Measurements from ENCODE around the gene NR2E1. TPM values are rescaled to one million over a fixed set of nuclear protein-coding genes. Genes with fewer than 3 reads are reported as not detected.

NR2E1 gene
- 1 to 10 TPM in 3 of 8 experiments, under 1 TPM in 4, not detected in 1; 0.45 to 4.6 (median 0.87) TPM for total RNA-seq

DNA sequence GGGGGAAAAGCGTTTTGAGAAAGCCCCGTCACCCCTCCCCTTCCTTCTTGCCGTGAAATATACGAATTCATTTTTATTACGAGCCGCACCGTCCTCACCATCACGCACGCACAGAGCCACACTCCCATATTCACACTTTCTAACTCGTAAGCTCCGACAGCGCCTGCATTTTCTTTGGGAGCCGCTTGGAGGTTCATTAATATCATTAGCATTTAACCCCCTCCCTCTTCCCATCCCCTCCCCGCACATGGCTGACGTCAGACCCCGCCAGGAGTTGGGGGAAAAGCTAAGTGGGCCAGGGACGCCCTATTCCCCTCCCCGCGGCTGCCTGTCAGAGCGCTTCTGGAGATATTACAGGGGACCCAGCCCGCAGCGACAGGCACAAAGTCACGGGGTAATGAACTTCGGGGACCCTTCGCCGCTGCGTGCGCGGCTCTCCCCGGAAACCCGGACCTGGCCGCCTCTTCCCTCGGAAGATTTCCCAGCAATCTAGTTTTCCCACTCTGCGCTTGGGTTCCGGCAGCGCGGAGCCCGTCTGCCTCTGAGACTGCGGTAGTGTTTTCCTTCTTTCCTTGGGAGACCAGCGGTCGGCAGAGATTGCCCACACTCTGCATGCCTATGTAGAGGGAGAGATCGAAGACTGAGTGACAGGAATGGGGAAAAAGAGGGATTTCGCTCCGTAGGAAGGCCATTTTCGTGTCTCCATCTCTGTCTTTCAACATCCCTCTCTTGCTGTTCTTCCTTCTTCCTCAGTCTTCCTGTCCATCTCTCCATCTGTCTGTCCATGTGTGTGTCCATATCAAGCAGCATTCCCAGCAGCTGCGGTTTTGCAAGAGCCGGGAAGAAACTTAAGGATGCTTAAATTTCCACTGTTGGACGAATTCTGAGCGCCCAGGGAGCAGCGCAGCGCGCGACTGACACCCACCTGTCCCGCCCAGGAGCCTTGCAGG, at the start of gene NR2E1:
NR2E1 (plus strand) TSS at position 309 of the 950 bp plus-strand sequence. CDS start 744 bp downstream, outside the sequence.
- peaks cover 13 to 21% of the 10 kb centered on the region in 2 donors for H3K4me1 ChIP-seq (replicated peaks in 1 of 2)
- H3K27ac ChIP-seq: no peak within 1 kb of the TSS
- peak in 7 of 8 experiments; percentile 11 to 67 (median 59) for ATAC-seq (replicated peaks in 6 of 8)
- 0 to 28% (median 2%) methylated on average over 1 to 36 of the region's 54 CpGs; no CpG with 5 or more reads in 1 of the 10 experiments for WGBS, 10 experiments
- in situ Hi-C loops (cut with MboI; ENCODE audit: low pct_unique_long_range_greater_than_20kb in 2 of 9, low sequenced_read_pairs in 9 of 9, unreplicated experiment in 9 of 9): no loop called here
- H3K4me3 ChIP-seq: peak within 1 kb of the TSS; percentile 8 to 33 (median 20)

DNA sequence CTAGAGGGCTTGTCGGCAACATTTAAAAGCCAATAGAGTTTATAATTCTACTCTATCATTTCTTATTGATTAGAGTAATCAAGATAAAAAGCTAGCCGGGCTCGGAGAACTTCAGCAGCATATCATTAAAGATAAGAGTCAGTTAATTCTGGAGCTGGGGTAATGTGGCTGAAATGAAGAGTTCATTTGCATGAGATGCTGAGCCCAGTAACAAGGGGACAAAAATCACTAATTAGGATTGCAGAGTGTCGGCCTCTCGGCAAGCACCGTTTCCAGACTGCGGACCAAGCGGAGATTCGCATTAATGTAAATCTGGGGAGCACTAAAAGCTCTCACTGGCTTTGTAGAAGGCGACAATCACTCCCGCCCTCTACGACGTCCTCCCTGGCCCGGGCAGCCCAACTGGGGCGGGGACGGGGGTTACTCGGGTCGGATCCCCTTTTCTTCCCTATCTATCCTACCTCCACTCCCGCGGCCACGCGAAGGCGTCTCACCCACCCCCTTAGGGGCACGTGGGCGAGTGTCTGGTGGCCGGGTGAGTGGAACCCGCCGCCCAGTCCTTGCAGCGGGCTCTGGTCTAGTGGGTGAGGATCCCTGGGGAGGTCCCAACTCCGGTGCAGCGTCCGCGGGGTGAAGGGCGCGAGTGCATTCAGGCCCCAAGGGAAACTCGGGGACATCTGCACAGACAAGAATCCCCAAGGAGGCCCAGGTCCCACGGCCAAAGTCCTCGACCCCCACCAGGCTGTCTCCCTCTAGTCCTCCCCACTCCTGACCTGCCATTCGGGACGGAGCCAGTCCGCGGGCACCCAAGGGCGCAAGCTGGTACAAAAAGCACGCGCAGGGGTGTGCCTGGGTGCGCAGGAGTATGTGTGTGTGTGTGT, 49.0 kb upstream of the NR2E1 start:
- ATAC-seq (replicated peaks in 6 of 8): no peak
- Histone ChIP-seq H3K4me3 (no peak overlapping the region), H3K27ac (no peak overlapping the region), H3K4me1 (replicated peaks in 1 of 2) (peaks cover 8 to 22% of the 10 kb centered on the region in 2 donors)
- in situ Hi-C loops (cut with MboI; ENCODE audit: low pct_unique_long_range_greater_than_20kb in 2 of 9, low sequenced_read_pairs in 9 of 9, unreplicated experiment in 9 of 9): loop anchor here in 4 of 9 experiments (10.0 to 25.0 kb wide), 2 partner anchors 371 to 408 kb away; no protein-coding TSS in a partner anchor
- WGBS, 10 experiments: 0 to 59% (median 13%) methylated on average over 1 to 16 of the region's 46 CpGs; no CpG with 5 or more reads in 2 of the 10 experiments

- H3K4me1 ChIP-seq (replicated peaks in 1 of 2): peaks cover 8 to 22% of the 10 kb centered on the region in 2 donors
- peak overlapping the region; percentile 4 to 28 (median 26) for H3K4me3 ChIP-seq
- WGBS, 10 experiments: 1 to 83% (median 10%) methylated on average over 1 to 15 of the region's 72 CpGs; no CpG with 5 or more reads in 6 of the 10 experiments
- ATAC-seq (replicated peaks in 6 of 8): peak; percentile 26 to 78 (median 38)
- in situ Hi-C loops (cut with MboI; ENCODE audit: low pct_unique_long_range_greater_than_20kb in 2 of 9, low sequenced_read_pairs in 9 of 9, unreplicated experiment in 9 of 9): loop anchor here in 4 of 9 experiments (10.0 to 25.0 kb wide), 2 partner anchors 370 to 407 kb away; no protein-coding TSS in a partner anchor
- H3K27ac ChIP-seq: no peak overlapping the region
Observed at GRCh38 chr6:108117427-108118358, 48.1 kb upstream of the NR2E1 start.

- H3K4me1 ChIP-seq (replicated peaks in 1 of 2): peaks cover 8 to 22% of the 10 kb centered on the region in 2 donors
Observed at GRCh38 chr6:108118359-108118724, 47.5 kb upstream of the NR2E1 start.

GRCh38 chr6:108118810-108119768, 46.7 kb upstream of the NR2E1 start:
- WGBS, 10 experiments: 0 to 23% (median 6%) methylated on average over 4 to 33 of the region's 67 CpGs
- ATAC-seq (replicated peaks in 6 of 8): peak in 4 of 8 experiments; percentile 18 to 23 (median 22)
- in situ Hi-C loops (cut with MboI; ENCODE audit: low pct_unique_long_range_greater_than_20kb in 2 of 9, low sequenced_read_pairs in 9 of 9, unreplicated experiment in 9 of 9): loop anchor here in 4 of 9 experiments (10.0 to 25.0 kb wide), 2 partner anchors 368 to 406 kb away; no protein-coding TSS in a partner anchor
- H3K4me1 ChIP-seq (replicated peaks in 1 of 2): peaks cover 8 to 22% of the 10 kb centered on the region in 2 donors
- peak overlapping the region in 3 of 5 donors; percentile 3 to 27 (median 10) for H3K4me3 ChIP-seq
- H3K27ac ChIP-seq: no peak overlapping the region

More at GRCh38 chr6:108118359-108118724, 47.5 kb upstream of the NR2E1 start:
- no CpG with 5 or more reads among the region's 45 CpGs for WGBS, 10 experiments
- Histone ChIP-seq H3K27ac (no peak overlapping the region), H3K4me3 (peak overlapping the region; percentile 4 to 28 (median 26))
- in situ Hi-C loops (cut with MboI; ENCODE audit: low pct_unique_long_range_greater_than_20kb in 2 of 9, low sequenced_read_pairs in 9 of 9, unreplicated experiment in 9 of 9): loop anchor here in 4 of 9 experiments (10.0 to 25.0 kb wide), 2 partner anchors 369 to 406 kb away; no protein-coding TSS in a partner anchor
- ATAC-seq (replicated peaks in 6 of 8): peak in 6 of 8 experiments; percentile 2 to 43 (median 30)

GRCh38 chr6:108119769-108120141, 46.1 kb upstream of the NR2E1 start:
- ATAC-seq (replicated peaks in 6 of 8): peak in 4 of 8 experiments; percentile 20 to 37 (median 30)
- in situ Hi-C loops (cut with MboI; ENCODE audit: low pct_unique_long_range_greater_than_20kb in 2 of 9, low sequenced_read_pairs in 9 of 9, unreplicated experiment in 9 of 9): loop anchor here in 4 of 9 experiments (10.0 to 25.0 kb wide), 2 partner anchors 368 to 405 kb away; no protein-coding TSS in a partner anchor
- Histone ChIP-seq H3K27ac (no peak overlapping the region), H3K4me1 (replicated peaks in 1 of 2) (peaks cover 8 to 22% of the 10 kb centered on the region in 2 donors), H3K4me3 (peak overlapping the region in 2 of 5 donors; percentile 10 to 27)
- 25 to 29% methylated on average over 4 to 10 of the region's 24 CpGs; no CpG with 5 or more reads in 8 of the 10 experiments for WGBS, 10 experiments

DNA sequence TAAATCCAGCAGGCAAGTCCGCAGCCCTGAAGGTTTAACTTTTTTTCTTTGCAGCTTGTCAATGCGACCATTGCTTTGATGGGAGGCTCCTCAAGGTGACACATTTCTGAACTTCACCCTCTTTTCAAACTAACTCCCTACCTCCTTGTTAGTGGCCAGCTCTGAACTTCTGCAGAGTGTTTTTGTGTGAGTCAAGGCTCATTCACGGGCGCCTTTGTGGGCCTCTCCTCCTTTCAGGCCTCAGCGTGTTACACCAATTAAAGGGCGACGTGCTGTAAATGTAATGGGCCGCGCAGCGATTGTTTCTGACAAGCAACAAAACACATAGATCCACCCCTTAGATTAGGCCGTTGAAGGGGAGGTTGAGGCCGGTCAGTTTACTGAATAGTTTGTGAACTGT, 45.5 kb upstream of the NR2E1 start:
- Histone ChIP-seq H3K27ac (no peak overlapping the region), H3K4me3 (no peak overlapping the region), H3K4me1 (replicated peaks in 1 of 2) (peaks cover 8 to 20% of the 10 kb centered on the region in 2 donors)
- in situ Hi-C loops (cut with MboI; ENCODE audit: low pct_unique_long_range_greater_than_20kb in 2 of 9, low sequenced_read_pairs in 9 of 9, unreplicated experiment in 9 of 9): loop anchor here in 2 of 9 experiments (25.0 kb wide), 1 partner anchor 367 kb away; no protein-coding TSS in a partner anchor
- 10 to 93% (median 50%) methylated on average over 3 to 10 of the region's 12 CpGs; no CpG with 5 or more reads in 1 of the 10 experiments for WGBS, 10 experiments
- peak in 5 of 8 experiments; percentile 42 to 58 (median 47) for ATAC-seq (replicated peaks in 6 of 8)

DNA sequence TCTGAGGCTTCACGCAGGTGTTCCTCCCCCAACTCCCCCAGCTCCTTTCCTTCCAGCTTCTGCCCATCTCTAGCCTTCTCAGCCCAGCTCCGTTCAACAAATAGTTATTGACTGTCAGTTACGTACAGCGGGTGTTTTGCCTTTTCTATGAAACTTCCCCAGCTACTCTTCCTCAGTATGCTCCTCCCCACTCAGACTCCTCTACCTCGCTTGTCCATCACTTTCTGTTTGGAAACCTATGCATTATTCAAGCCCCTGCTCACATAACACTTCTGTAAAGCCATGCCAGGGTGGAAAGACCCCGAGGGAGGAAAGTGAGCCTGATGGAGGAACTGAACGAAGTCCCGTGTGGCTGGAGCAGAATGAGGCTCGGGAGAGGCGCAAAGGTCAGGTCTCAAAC, 44.2 kb upstream of the NR2E1 start:
- 0 to 70% (median 38%) methylated on average over 1 to 7 of the region's 10 CpGs; no CpG with 5 or more reads in 2 of the 10 experiments for WGBS, 10 experiments
- H3K27ac ChIP-seq: no peak overlapping the region
- in situ Hi-C loops (cut with MboI; ENCODE audit: low pct_unique_long_range_greater_than_20kb in 2 of 9, low sequenced_read_pairs in 9 of 9, unreplicated experiment in 9 of 9): loop anchor here in 2 of 9 experiments (25.0 kb wide), 1 partner anchor 366 kb away; no protein-coding TSS in a partner anchor
- no peak for ATAC-seq (replicated peaks in 6 of 8)
- H3K4me1 ChIP-seq (replicated peaks in 1 of 2): peaks cover 6 to 20% of the 10 kb centered on the region in 2 donors
- no peak overlapping the region for H3K4me3 ChIP-seq

DNA sequence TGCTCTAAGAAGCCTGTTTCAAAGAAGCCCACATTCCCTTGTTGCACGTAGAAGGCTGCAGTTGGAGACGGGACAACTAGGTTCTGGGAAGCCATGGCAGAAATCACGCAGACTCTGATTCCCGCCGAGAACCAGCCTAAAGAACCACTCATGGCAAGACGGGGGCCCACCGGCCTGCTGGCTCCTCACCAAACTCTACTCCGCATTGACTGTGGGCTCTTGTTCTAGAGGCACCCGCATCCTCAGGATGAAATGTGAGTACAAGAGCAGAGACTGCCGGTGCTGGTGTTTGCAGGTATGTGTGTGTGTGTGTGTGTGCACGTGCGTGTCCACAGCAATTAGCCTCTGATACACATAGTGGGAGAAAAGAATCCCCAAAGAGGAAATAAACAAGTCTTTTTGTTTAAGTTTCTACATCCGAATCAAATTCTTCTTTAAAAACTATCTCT, 42.3 kb upstream of the NR2E1 start:
- H3K27ac ChIP-seq: no peak overlapping the region
- in situ Hi-C loops (cut with MboI; ENCODE audit: low pct_unique_long_range_greater_than_20kb in 2 of 9, low sequenced_read_pairs in 9 of 9, unreplicated experiment in 9 of 9): loop anchor here in 2 of 9 experiments (25.0 kb wide), 1 partner anchor 364 kb away; no protein-coding TSS in a partner anchor
- H3K4me1 ChIP-seq (replicated peaks in 1 of 2): peaks cover 3 to 11% of the 10 kb centered on the region in 2 donors
- WGBS, 10 experiments: 0 to 50% (median 20%) methylated on average over 1 to 6 of the region's 13 CpGs; no CpG with 5 or more reads in 3 of the 10 experiments
- H3K4me3 ChIP-seq: no peak overlapping the region
- ATAC-seq (replicated peaks in 6 of 8): no peak

- Histone ChIP-seq H3K4me1 (replicated peaks in 1 of 2) (peaks cover 3 to 8% of the 10 kb centered on the region in 2 donors), H3K27ac (no peak overlapping the region), H3K4me3 (no peak overlapping the region)
- in situ Hi-C loops (cut with MboI; ENCODE audit: low pct_unique_long_range_greater_than_20kb in 2 of 9, low sequenced_read_pairs in 9 of 9, unreplicated experiment in 9 of 9): loop anchor here in 2 of 9 experiments (25.0 kb wide), 1 partner anchor 363 kb away; no protein-coding TSS in a partner anchor
- WGBS, 10 experiments: 0 to 67% (median 21%) methylated on average over 1 to 5 of the region's 7 CpGs; no CpG with 5 or more reads in 4 of the 10 experiments
- ATAC-seq (replicated peaks in 6 of 8): no peak
Observed at GRCh38 chr6:108123946-108124345, 41.9 kb upstream of the NR2E1 start.
